H1 (cell line): ENCODE measurements around the gene CUL4A. TPM values are rescaled to one million over a fixed set of nuclear protein-coding genes. Genes with fewer than 3 reads are reported as not detected.

ENCODE experiments used
- CTCF ChIA-PET: fragments of 300-600 bp; sonication (Branson Sonifier 250); formaldehyde crosslinking; loops from one replicate; lab custom pipeline; 2021; ENCODE audit not compliant: partially characterized antibody; lab: Charles Lee
- POLR2A ChIA-PET: fragments of 300-600 bp; sonication (Branson Sonifier 250); formaldehyde crosslinking; loops from one replicate; lab custom pipeline; 2021; ENCODE audit warnings: inconsistent platforms; ENCODE audit not compliant: partially characterized antibody; lab: Charles Lee
- DNase-seq, 2 experiments: peaks; one replicate each; pipeline versions ENCODE4 v3.0.0 to v3.0.0-alpha.2; 2010 to 2022; ENCODE audit warnings: low spot score in 2 of 2, low read depth in 1 of 2, mixed read lengths in 1 of 2
- FAIRE-seq: peaks from 2 replicates; lab custom pipeline; 2011; peaks lifted over from hg19 to GRCh38; lab: Jason Lieb, UNC
- H2AFZ ChIP-seq: 2 replicates; pipeline ENCODE4 v1.8.1; 2012; ENCODE audit warnings: low read length, inconsistent platforms
- H2AK5ac ChIP-seq: 2 replicates; pipeline ENCODE4 v1.6.1; 2013; ENCODE audit warnings: low read depth, low read length
- H2BK120ac ChIP-seq: replicated peaks from 2 replicates; pipeline ENCODE3; 2013; ENCODE audit warnings: low read depth, low read length, inconsistent platforms
- H2BK12ac ChIP-seq: 2 replicates; pipeline ENCODE4 v1.6.1; 2013; ENCODE audit warnings: low read depth, low read length
- H2BK15ac ChIP-seq: 2 replicates; pipeline ENCODE4 v1.6.1; 2013; ENCODE audit warnings: low read length
- H2BK20ac ChIP-seq: 2 replicates; pipeline ENCODE4 v1.6.1; 2013; ENCODE audit warnings: low read length
- H2BK5ac ChIP-seq: 2 replicates; pipeline ENCODE4 v1.6.1; 2013; ENCODE audit warnings: low read depth, low read length
- H3K14ac ChIP-seq: 2 replicates; pipeline ENCODE4 v1.6.1; 2013; ENCODE audit warnings: inconsistent platforms; ENCODE audit not compliant: insufficient read length
- H3K18ac ChIP-seq: 2 replicates; pipeline ENCODE4 v1.6.1; 2013; ENCODE audit warnings: low read length; ENCODE audit errors: extremely low read depth
- H3K23ac ChIP-seq: 2 replicates; pipeline ENCODE4 v1.6.1; 2013; ENCODE audit warnings: inconsistent platforms; ENCODE audit not compliant: insufficient read length
- H3K23me2 ChIP-seq: 2 replicates; pipeline ENCODE4 v1.6.1; 2013; ENCODE audit warnings: low read depth, low read length
- H3K27ac ChIP-seq: 2 replicates; pipeline ENCODE4 v1.6.1; 2011; ENCODE audit warnings: low read depth, low read length, inconsistent platforms
- H3K27me3 ChIP-seq, 4 experiments: replicated peaks in 1 of 4; 1 replicate in 1 of 4; 2 replicates in 3 of 4; pipeline versions ENCODE4 v1.6.1 to v1.8.1; 2011 to 2013; ENCODE audit warnings: low read length in 3 of 4, mild to moderate bottlenecking in 3 of 4, inconsistent platforms in 2 of 4, mixed read lengths in 2 of 4, moderate library complexity in 1 of 4; ENCODE audit not compliant: control insufficient read depth in 3 of 4, insufficient read depth in 3 of 4; ENCODE audit errors: extremely low read depth in 1 of 4
- H3K36me3 ChIP-seq, 4 experiments: 2 replicates each; pipeline versions ENCODE4 v1.6.1 to v1.8.1; 2011 to 2013; ENCODE audit warnings: mild to moderate bottlenecking in 4 of 4, low read length in 3 of 4, moderate library complexity in 2 of 4, control low read depth in 1 of 4, inconsistent platforms in 1 of 4; ENCODE audit not compliant: insufficient read depth in 4 of 4, control insufficient read depth in 2 of 4
- H3K4ac ChIP-seq: replicated peaks from 2 replicates; pipeline ENCODE3; 2013; ENCODE audit warnings: low read length, low read depth, mixed read lengths, inconsistent platforms; ENCODE audit not compliant: insufficient read length
- H3K4me1 ChIP-seq, 4 experiments: replicated peaks in 1 of 4; 1 replicate in 1 of 4; 2 replicates in 3 of 4; pipeline versions ENCODE4 v1.6.1 to v1.8.1; 2011 to 2013; ENCODE audit warnings: low read length in 3 of 4, inconsistent platforms in 2 of 4, mixed read lengths in 1 of 4; ENCODE audit not compliant: insufficient read depth in 4 of 4, control insufficient read depth in 3 of 4
- H3K4me2 ChIP-seq, 2 experiments: 2 replicates each; pipeline versions ENCODE4 v1.6.1 to v1.8.1; 2011 to 2013; ENCODE audit warnings: low read depth in 2 of 2, low read length in 2 of 2, control low read depth in 1 of 2, inconsistent platforms in 1 of 2, mild to moderate bottlenecking in 1 of 2; ENCODE audit not compliant: insufficient read depth in 1 of 2
- H3K4me3 ChIP-seq, 4 experiments: fragments of 200-600, 300-600 bp in 1 of 4; sonication (generic), shearing (Covaris generic), sonication (Bioruptor Twin) in 1 of 4; 2 replicates each; pipeline versions ENCODE4 v1.5.1 to v1.8.1; 2011 to 2016; ENCODE audit warnings: low read length in 4 of 4, low read depth in 3 of 4, control low read depth in 2 of 4, inconsistent platforms in 2 of 4, mild to moderate bottlenecking in 2 of 4, mixed read lengths in 1 of 4, moderate library complexity in 1 of 4; ENCODE audit not compliant: insufficient read depth in 2 of 4; ENCODE audit errors: extremely low read depth in 1 of 4
- H3K56ac ChIP-seq: replicated peaks from 2 replicates; pipeline ENCODE3; 2013; ENCODE audit warnings: low read depth, mild to moderate bottlenecking, mixed read lengths, low read length, inconsistent platforms; ENCODE audit not compliant: insufficient read length
- H3K79me1 ChIP-seq: 2 replicates; pipeline ENCODE4 v1.6.1; 2013; ENCODE audit warnings: low read depth, low read length, control low read depth
- H3K79me2 ChIP-seq, 2 experiments: 2 replicates each; pipeline versions ENCODE4 v1.6.1 to v1.8.1; 2012 to 2013; ENCODE audit warnings: low read length in 2 of 2, mild to moderate bottlenecking in 2 of 2, inconsistent platforms in 1 of 2; ENCODE audit not compliant: insufficient read depth in 2 of 2, control insufficient read depth in 1 of 2
- H3K9ac ChIP-seq, 4 experiments: replicated peaks in 1 of 4; 1 replicate in 1 of 4; 2 replicates in 3 of 4; pipeline versions ENCODE4 v1.6.1 to v1.8.1; 2011 to 2013; ENCODE audit warnings: low read depth in 3 of 4, low read length in 3 of 4, control low read depth in 2 of 4, mild to moderate bottlenecking in 2 of 4, moderate library complexity in 2 of 4, inconsistent platforms in 1 of 4; ENCODE audit errors: extremely low read depth in 1 of 4
- H3K9me3 ChIP-seq, 2 experiments: 2 replicates each; pipeline versions ENCODE4 v1.6.1 to v1.8.1; 2012 to 2013; ENCODE audit warnings: mild to moderate bottlenecking in 2 of 2, moderate library complexity in 2 of 2, control low read depth in 1 of 2, inconsistent platforms in 1 of 2, low read depth in 1 of 2, low read length in 1 of 2, mixed read lengths in 1 of 2; ENCODE audit not compliant: insufficient read depth in 2 of 2
- H4K20me1 ChIP-seq, 2 experiments: replicated peaks in 1 of 2; 2 replicates each; pipeline versions ENCODE3 to v1.8.1; 2011 to 2013; ENCODE audit warnings: inconsistent platforms in 2 of 2, low read length in 2 of 2, mild to moderate bottlenecking in 1 of 2; ENCODE audit not compliant: insufficient read depth in 2 of 2, control insufficient read depth in 1 of 2
- H4K5ac ChIP-seq: 2 replicates; pipeline ENCODE4 v1.6.1; 2013; ENCODE audit warnings: low read length, low read depth, mixed read lengths, inconsistent platforms; ENCODE audit not compliant: insufficient read length
- H4K8ac ChIP-seq: 2 replicates; pipeline ENCODE4 v1.8.0; 2013; ENCODE audit warnings: mild to moderate bottlenecking, moderate library complexity, low read length, inconsistent platforms; ENCODE audit not compliant: insufficient read depth; ENCODE audit errors: extremely low read depth
- H4K91ac ChIP-seq: replicated peaks from 2 replicates; pipeline ENCODE3; 2013; ENCODE audit warnings: low read length, mixed read lengths, inconsistent platforms; ENCODE audit not compliant: insufficient read length
- BCL11A ChIP-seq, 2 experiments: IDR thresholded peaks; one replicate each; pipeline ENCODE4 v1.6.1; 2011; ENCODE audit warnings: low read depth in 2 of 2, low read length in 2 of 2, mild to moderate bottlenecking in 2 of 2
- BRCA1 ChIP-seq: IDR thresholded peaks from 2 replicates; pipeline ENCODE4 v1.6.1; 2012; ENCODE audit warnings: low read depth, low read length, improper control_type of control experiment
- CBX5 ChIP-seq: fragments of 300-800, 300-1000 bp; sonication (generic); IDR thresholded peaks from 2 replicates; pipeline ENCODE4 v1.7.1; 2016; ENCODE audit warnings: antibody characterized with exemption, low read length, low read depth
- CHD2 ChIP-seq: IDR thresholded peaks from 2 replicates; pipeline ENCODE4 v1.6.1; 2012; ENCODE audit warnings: low read length, improper control_type of control experiment
- CREB1 ChIP-seq: IDR thresholded peaks from 2 replicates; pipeline ENCODE4 v1.6.1; 2012; ENCODE audit warnings: inconsistent platforms
- EP300 ChIP-seq, 2 experiments: IDR thresholded peaks; 1 replicate in 1 of 2; 2 replicates in 1 of 2; pipeline ENCODE4 v1.6.1; 2011 to 2012; ENCODE audit warnings: low read depth in 2 of 2, low read length in 2 of 2, mild to moderate bottlenecking in 2 of 2, borderline replicate concordance in 1 of 2, inconsistent platforms in 1 of 2, moderate library complexity in 1 of 2
- GABPA ChIP-seq: IDR thresholded peaks from 2 replicates; pipeline ENCODE4 v1.6.1; 2011; ENCODE audit warnings: mild to moderate bottlenecking, low read length, moderate library complexity, borderline replicate concordance; ENCODE audit not compliant: insufficient read depth
- HDAC2 ChIP-seq, 2 experiments: fragments of 300-600 bp in 1 of 2; sonication (generic) in 1 of 2; IDR thresholded peaks; 2 replicates each; pipeline ENCODE4 v1.6.1; 2011 to 2012; ENCODE audit warnings: low read depth in 2 of 2, low read length in 2 of 2, mild to moderate bottlenecking in 2 of 2, moderate library complexity in 2 of 2, borderline replicate concordance in 1 of 2, inconsistent platforms in 1 of 2
- USF2 ChIP-seq: IDR thresholded peaks from 2 replicates; pipeline ENCODE4 v1.6.1; 2011; ENCODE audit warnings: low read length, improper control_type of control experiment
- WGBS, 2 experiments: shearing (Covaris generic) in 1 of 2; methylation state at CpG; one replicate each; pipeline versions ENCODE4 v1.1.6 to v1.1.7; 2013 to 2015; ENCODE audit warnings: low lambda C conversion rate in 2 of 2, mixed read lengths in 2 of 2, inconsistent platforms in 1 of 2, low coverage in 1 of 2, missing lambda C conversion rate in 1 of 2; ENCODE audit not compliant: insufficient replicate concordance in 2 of 2, insufficient coverage in 1 of 2, insufficient read length in 1 of 2; ENCODE audit errors: extremely low coverage in 1 of 2, missing lambda C conversion rate in 1 of 2; 5-methylcytosine and 5-hydroxymethylcytosine counted together
- polyA plus RNA-seq, 7 experiments: library from polyadenylated mRNA; depleted of rRNA in 3 of 7; stranded (reverse) in 5 of 7; unstranded in 2 of 7; fragments of >200 nt in 5 of 7; fragments of 200-250 nt in 2 of 7; gene quantifications; 1 replicate in 5 of 7; 2 replicates in 1 of 7; 4 replicates in 1 of 7; pipeline versions ENCODE4 v1.2.1 to v1.2.3, GENCODE V29; 2011 to 2013; ENCODE audit warnings: missing spikeins in 2 of 7, mixed read lengths in 2 of 7
- total RNA-seq: library from RNA; stranded (reverse); fragmentation: NEBNext Ultra II Directional; extraction: Animal tissue kit (Norgen Biotek cat#: 25700); gene quantifications from 2 replicates; pipeline ENCODE4 v1.2.1, GENCODE V29; 2021

CUL4A gene
- total and polyA plus RNA-seq, 2 of the 8 experiments (the other 6 are each of a cell fraction or from before 2014, with no cell fraction given), result 54.7 to 101 TPM

- H3K23me2 ChIP-seq, result no peaks in the 10 kb centered on the region; the same call in 1 of the 2 replicates
- DNase-seq (no peak), FAIRE-seq (no peak)
- no peak overlapping the region for H3K23ac ChIP-seq
- H4K91ac ChIP-seq, result no peak overlapping the region
- no peak overlapping the region for H3K27ac ChIP-seq
- H3K36me3 ChIP-seq, result peaks cover 15 to 59% (median 37%) of the 10 kb centered on the region in 4 experiments; a peak in 7 of 8 replicates
- H4K20me1 ChIP-seq, result peaks cover 10 to 16% of the 10 kb centered on the region in 2 experiments
- peaks cover 0 to 2% of the 10 kb centered on the region in 2 experiments; a peak in 1 of 4 replicates for H3K79me2 ChIP-seq
- no peak overlapping the region for H4K5ac ChIP-seq
- H3K4ac ChIP-seq, result no peak overlapping the region
- H3K4me1 ChIP-seq, result no peaks in the 10 kb centered on the region
- H3K9me3 ChIP-seq, result no peaks in the 10 kb centered on the region
- no peak overlapping the region for H3K4me2 ChIP-seq
- no peaks in the 10 kb centered on the region; the same call in 1 of the 2 replicates for H3K79me1 ChIP-seq
- no peak overlapping the region for H2BK20ac ChIP-seq
- WGBS, 2 experiments, result 85% methylated on average over 13 of the region's 14 CpGs; no CpG with 5 or more reads in 1 of the 2 experiments
- H3K14ac ChIP-seq, result no peak overlapping the region
- no peak overlapping the region for H2AFZ ChIP-seq
- H3K4me3 ChIP-seq, result no peak overlapping the region
- no peak overlapping the region for H2BK120ac ChIP-seq
- no peak overlapping the region for H2BK5ac ChIP-seq
- H2BK12ac ChIP-seq, result no peak overlapping the region
- no peak overlapping the region for H3K18ac ChIP-seq
- H4K8ac ChIP-seq, result no peak overlapping the region
- ChIA-PET CTCF (no interaction called here), POLR2A (interaction anchor here (0.6 to 1.7 kb wide), 5 partner anchors 20 to 91 kb away, joined by 3 read pairs; no protein-coding TSS in a partner anchor)
- no peak overlapping the region for H2AK5ac ChIP-seq
- H3K27me3 ChIP-seq, result no peaks in the 10 kb centered on the region
- H2BK15ac ChIP-seq, result no peak overlapping the region
- H3K9ac ChIP-seq, result no peak overlapping the region
- no peak overlapping the region for H3K56ac ChIP-seq
- TF ChIP-seq GABPA (no peak), CBX5 (no peak), CHD2 (no peak), HDAC2 (IDR thresholded peaks at IDR 0.05; ENCODE audit: borderline replicate concordance in 1 of 2, low read depth in 2 of 2, low read length in 2 of 2) (no peak), BCL11A (IDR thresholded peaks at IDR 0.05; ENCODE audit: low read depth in 2 of 2, low read length in 2 of 2) (no peak), EP300 (IDR thresholded peaks at IDR 0.05; ENCODE audit: borderline replicate concordance in 1 of 2, low read depth in 2 of 2, low read length in 2 of 2) (no peak), CREB1 (no peak), USF2 (no peak), BRCA1 (no peak)
These were observed 22.1 kb downstream of the CUL4A start for GRCh38 chr13:113231306-113232207.
